Panc1 (cell line): ENCODE results near the gene ZNF407. TPM values are rescaled to one million over a fixed set of nuclear protein-coding genes. Genes with fewer than 3 reads are reported as not detected.

ENCODE experiments used
- ATAC-seq: fragments of 200-7000 bp; cut with Tn5 transposase; 2 replicates; pipeline ENCODE4 v1.9.1; 2020; ENCODE audit warnings: mild to moderate bottlenecking, moderate library complexity
- BruUV-seq: library from RNA; stranded (reverse); fragments of 400-500 nt; replicated peaks from 2 replicates; lab custom pipeline; 2021; lab: Mats Ljungman, UMichigan
- CTCF ChIA-PET: fragments of 300-600 bp; sonication (Branson Sonifier 250); formaldehyde crosslinking; loops from one replicate; lab custom pipeline; 2022; ENCODE audit warnings: antibody characterized with exemption; lab: Charles Lee
- POLR2A ChIA-PET: fragments of 300-600 bp; sonication (Branson Sonifier 250); formaldehyde crosslinking; loops from one replicate; lab custom pipeline; 2022; ENCODE audit warnings: antibody characterized with exemption; lab: Charles Lee
- DNase-seq: peaks from one replicate; pipeline ENCODE4 v3.0.0-alpha.2; 2010; ENCODE audit warnings: low read depth, low spot score
- H3K27ac ChIP-seq: 2 replicates; pipeline ENCODE4 v1.5.1; 2011; ENCODE audit warnings: mild to moderate bottlenecking, low read length, inconsistent platforms
- H3K27me3 ChIP-seq: fragments of 200-500 bp; sonication (Bioruptor generic); 2 replicates; pipeline ENCODE4 v1.6.0; 2014; ENCODE audit warnings: low read length, inconsistent platforms; ENCODE audit not compliant: control insufficient read depth, insufficient read depth
- H3K36me3 ChIP-seq: fragments of 200-500 bp; sonication (Bioruptor generic); 2 replicates; pipeline ENCODE4 v1.5.1; 2014; ENCODE audit warnings: inconsistent platforms, mild to moderate bottlenecking, low read length, moderate library complexity; ENCODE audit not compliant: control insufficient read depth, insufficient read depth
- H3K4me1 ChIP-seq: 2 replicates; pipeline ENCODE4 v1.5.1; 2011; ENCODE audit warnings: inconsistent platforms, mild to moderate bottlenecking, low read length, moderate library complexity; ENCODE audit not compliant: control insufficient read depth, insufficient read depth
- H3K4me3 ChIP-seq, 2 experiments: 2 replicates each; pipeline ENCODE4 v1.5.1; 2011 to 2012; ENCODE audit warnings: low read depth in 2 of 2, low read length in 2 of 2, mild to moderate bottlenecking in 2 of 2, inconsistent platforms in 1 of 2, moderate library complexity in 1 of 2
- H3K9me3 ChIP-seq: fragments of 200-500 bp; sonication (Bioruptor generic); 2 replicates; pipeline ENCODE4 v1.5.1; 2014; ENCODE audit warnings: low read depth, mild to moderate bottlenecking, inconsistent platforms, low read length, moderate library complexity; ENCODE audit not compliant: control insufficient read depth, insufficient read depth
- CTCF ChIP-seq: fragments of 450-650 bp; IDR thresholded peaks from 2 replicates; pipeline ENCODE4 v1.5.1; 2017; ENCODE audit warnings: mild to moderate bottlenecking
- POLR2AphosphoS5 ChIP-seq: IDR thresholded peaks from 2 replicates; pipeline ENCODE4 v1.6.1; 2012; ENCODE audit warnings: mild to moderate bottlenecking, low read depth, low read length, moderate library complexity
- REST ChIP-seq, 2 experiments: IDR thresholded peaks; 2 replicates each; pipeline ENCODE4 v1.6.1; 2011 to 2012; ENCODE audit warnings: low read depth in 2 of 2, control low read depth in 1 of 2, low read length in 1 of 2, mild to moderate bottlenecking in 1 of 2, moderate library complexity in 1 of 2; ENCODE audit not compliant: insufficient read depth in 1 of 2
- SIN3A ChIP-seq: IDR thresholded peaks from 2 replicates; pipeline ENCODE4 v1.6.1; 2012; ENCODE audit warnings: low read depth, mild to moderate bottlenecking, low read length, moderate library complexity, borderline replicate concordance; ENCODE audit not compliant: insufficient read depth
- TCF7L2 ChIP-seq: IDR thresholded peaks from 2 replicates; pipeline ENCODE4 v1.6.1; 2011; ENCODE audit warnings: mild to moderate bottlenecking, low read depth, low read length, inconsistent platforms
- in situ Hi-C: cut with HindIII; loops from 2 replicates; pipeline ENCODE4 v1.10.0; 2016; ENCODE audit warnings: low sequenced_read_pairs, low pct_unique_long_range_greater_than_20kb
- intact Hi-C: fragments of 100-400 bp; cut with micrococcal nuclease; formaldehyde crosslinking; loops from one replicate; pipeline ENCODE4 v1.10.0; 2022; ENCODE audit not compliant: unreplicated experiment
- total RNA-seq: library from RNA; stranded (reverse); gene quantifications from one replicate; pipeline ENCODE4 v1.2.1, GENCODE V29; 2021; ENCODE audit not compliant: unreplicated experiment

ZNF407 gene
- total RNA-seq, 1 experiment from 2014 or later = 16.8 TPM

GRCh38 chr18:74550886-74551285 lies 46.8 kb upstream of the ZNF407 start:
- 0 out of 2 replicates have a peak, but pooled peaks cover 4% of the 10 kb centered on the region for H3K27me3 ChIP-seq
- H3K4me1 ChIP-seq = no peaks in the 10 kb centered on the region
- DNase-seq (no peak), ATAC-seq (no peak)
- no peaks in the 10 kb centered on the region for H3K9me3 ChIP-seq
- H3K4me3 ChIP-seq = no peak overlapping the region
- no peak for TF ChIP-seq POLR2AphosphoS5
- TF ChIP-seq TCF7L2 = no peak
- TF ChIP-seq SIN3A = no peak
- TF ChIP-seq CTCF = no peak
- no peak for TF ChIP-seq REST (IDR thresholded peaks at IDR 0.05; ENCODE audit: insufficient read depth in 1 of 2, low read depth in 2 of 2, low read length in 1 of 2)
- ChIA-PET CTCF (interaction anchor here (0.7 kb wide), 2 partner anchors 356 to 665 kb away, joined by 3 to 5 read pairs; no protein-coding TSS in a partner anchor), POLR2A (no interaction called here)
- BruUV-seq = no TSS peak
- in situ Hi-C loops (no loop called here), intact Hi-C loops (loop anchor here (5.0 kb wide), 1 partner anchor 54 kb away; the partner anchor contains the start of gene CNDP2)
- H3K36me3 ChIP-seq = no peaks in the 10 kb centered on the region
- H3K27ac ChIP-seq = no peak overlapping the region

- intact Hi-C loops = loop anchor here (5.0 kb wide), 1 partner anchor 54 kb away; the partner anchor contains the start of gene CNDP2
- TF ChIP-seq CTCF (no peak), SIN3A (no peak), POLR2AphosphoS5 (no peak), TCF7L2 (no peak), REST (IDR thresholded peaks at IDR 0.05; ENCODE audit: insufficient read depth in 1 of 2, low read depth in 2 of 2, low read length in 1 of 2) (no peak)
- Histone ChIP-seq H3K4me1 (no peaks in the 10 kb centered on the region), H3K9me3 (no peaks in the 10 kb centered on the region), H3K36me3 (no peaks in the 10 kb centered on the region), H3K27ac (no peak overlapping the region), H3K4me3 (no peak overlapping the region), H3K27me3 (0 out of 2 replicates have a peak, but pooled peaks cover 4% of the 10 kb centered on the region)
- ChIA-PET CTCF (interaction anchor here (0.6 to 1.4 kb wide), 16 partner anchors 9 to 1449 kb away, joined by 3 to 27 read pairs (median 5); partner anchors contain the start of gene CNDP2), POLR2A (interaction anchor here (0.6 kb wide), 1 partner anchor 1251 kb away, joined by 7 read pairs; no protein-coding TSS in a partner anchor)
- BruUV-seq = no TSS peak
- no peak for DNase-seq
- no peak for ATAC-seq
- in situ Hi-C loops = no loop called here
Measured at GRCh38 chr18:74551452-74551851, 46.2 kb upstream of the ZNF407 start.
